ENCODE data around the gene PREX1. TPM values are rescaled to one million over a fixed set of nuclear protein-coding genes. Genes with fewer than 3 reads are reported as not detected.
A peak's percentile ranks its signal among the peaks of the same experiment; 100 is the strongest.

Gene PREX1
- total and polyA plus RNA-seq, 8 donors = 1.5 to 13.2 (median 6.3) TPM

DNA sequence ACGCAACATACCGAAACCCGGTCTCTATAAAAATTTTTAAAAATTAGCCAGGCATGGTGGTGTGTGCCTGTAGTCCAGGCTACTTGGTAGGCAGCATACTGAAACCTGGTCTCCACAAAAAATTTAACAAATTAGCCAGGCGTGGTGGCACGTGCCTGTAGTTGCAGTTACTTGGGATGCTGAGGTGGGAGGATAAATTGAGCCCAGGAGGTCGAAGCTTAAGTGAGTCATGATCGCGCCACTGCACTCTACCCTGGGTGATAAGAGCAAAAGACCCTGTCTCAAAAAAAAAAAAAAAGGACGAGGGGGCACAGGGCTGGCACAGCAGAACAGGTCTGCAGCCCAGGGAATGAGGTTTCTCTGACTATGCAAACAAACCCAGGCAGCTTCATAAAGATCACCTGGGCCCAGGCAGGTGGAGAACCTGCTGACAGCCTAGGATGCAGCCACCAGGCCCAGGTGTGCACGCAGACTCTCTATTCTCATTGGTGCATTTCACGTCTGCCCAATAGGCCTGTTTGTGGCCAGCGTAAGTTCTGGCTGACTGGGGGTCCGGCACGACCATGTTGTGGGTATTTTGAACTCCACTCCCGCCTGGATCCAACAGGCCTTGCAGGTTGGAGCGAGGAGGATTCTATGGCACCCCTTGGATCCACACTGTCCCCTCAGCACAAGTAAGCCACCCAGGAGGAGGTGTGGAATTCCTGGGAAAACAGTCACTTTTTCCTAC, 204.5 kb downstream of the PREX1 start:
- Histone ChIP-seq H3K9me3 (no peaks in the 10 kb centered on the region), H3K27ac (no peak overlapping the region), H3K27me3 (no peaks in the 10 kb centered on the region), H3K4me1 (peaks cover 0 to 7% (median 0%) of the 10 kb centered on the region in 3 donors), H3K4me3 (no peak overlapping the region), H3K36me3 (no peaks in the 10 kb centered on the region)
- DNase-seq (peak in 1 of 6 donors; percentile 43), FAIRE-seq (no peak), ATAC-seq (no peak)
- TF ChIP-seq, protein P1, sequence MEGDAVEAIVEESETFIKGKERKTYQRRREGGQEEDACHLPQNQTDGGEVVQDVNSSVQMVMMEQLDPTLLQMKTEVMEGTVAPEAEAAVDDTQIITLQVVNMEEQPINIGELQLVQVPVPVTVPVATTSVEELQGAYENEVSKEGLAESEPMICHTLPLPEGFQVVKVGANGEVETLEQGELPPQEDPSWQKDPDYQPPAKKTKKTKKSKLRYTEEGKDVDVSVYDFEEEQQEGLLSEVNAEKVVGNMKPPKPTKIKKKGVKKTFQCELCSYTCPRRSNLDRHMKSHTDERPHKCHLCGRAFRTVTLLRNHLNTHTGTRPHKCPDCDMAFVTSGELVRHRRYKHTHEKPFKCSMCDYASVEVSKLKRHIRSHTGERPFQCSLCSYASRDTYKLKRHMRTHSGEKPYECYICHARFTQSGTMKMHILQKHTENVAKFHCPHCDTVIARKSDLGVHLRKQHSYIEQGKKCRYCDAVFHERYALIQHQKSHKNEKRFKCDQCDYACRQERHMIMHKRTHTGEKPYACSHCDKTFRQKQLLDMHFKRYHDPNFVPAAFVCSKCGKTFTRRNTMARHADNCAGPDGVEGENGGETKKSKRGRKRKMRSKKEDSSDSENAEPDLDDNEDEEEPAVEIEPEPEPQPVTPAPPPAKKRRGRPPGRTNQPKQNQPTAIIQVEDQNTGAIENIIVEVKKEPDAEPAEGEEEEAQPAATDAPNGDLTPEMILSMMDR (IDR thresholded peaks at IDR 0.05) = no peak
- WGBS, 2 donors = 73 to 88% methylated on average over 16 of the region's 16 CpGs
- intact Hi-C loops (cut with DNase I) = loop anchor here (2.0 to 10.0 kb wide), 3 partner anchors 946 to 959 kb away; no protein-coding TSS in a partner anchor

DNA sequence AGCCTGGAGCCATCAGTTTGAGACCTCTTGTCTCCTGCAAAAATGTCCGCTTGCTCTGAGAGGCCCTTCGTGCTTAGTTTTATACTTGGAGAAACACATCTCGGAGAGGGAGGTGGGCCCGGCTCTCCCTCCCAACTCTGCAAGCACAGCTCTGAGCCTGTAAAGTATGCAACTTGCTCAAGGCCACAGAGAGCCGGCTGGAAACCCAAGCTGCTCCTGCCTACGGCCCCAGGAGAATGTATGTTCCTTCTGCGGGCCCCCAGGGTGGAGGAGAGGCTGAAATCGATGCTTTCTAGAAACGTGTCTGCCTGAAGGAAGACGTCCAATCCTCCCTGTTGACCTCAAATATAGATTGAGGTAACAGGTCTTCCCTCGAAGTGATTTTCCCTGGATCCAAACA, 205.4 kb downstream of the PREX1 start:
- H3K27me3 ChIP-seq = no peaks in the 10 kb centered on the region
- intact Hi-C loops (cut with DNase I) = loop anchor here (2.0 to 10.0 kb wide), 3 partner anchors 945 to 958 kb away; no protein-coding TSS in a partner anchor
- ATAC-seq = no peak
- peak in 2 of 6 donors; percentile 20 to 44 for DNase-seq
- no peak overlapping the region for H3K27ac ChIP-seq
- WGBS, 2 donors = 31 to 37% methylated on average over 11 of the region's 11 CpGs
- TF ChIP-seq, protein P1 (IDR thresholded peaks at IDR 0.05) = no peak
- H3K4me3 ChIP-seq = no peak overlapping the region
- H3K36me3 ChIP-seq = no peaks in the 10 kb centered on the region
- no peaks in the 10 kb centered on the region for H3K9me3 ChIP-seq
- peaks cover 0 to 7% (median 0%) of the 10 kb centered on the region in 3 donors for H3K4me1 ChIP-seq
- no peak for FAIRE-seq

DNA sequence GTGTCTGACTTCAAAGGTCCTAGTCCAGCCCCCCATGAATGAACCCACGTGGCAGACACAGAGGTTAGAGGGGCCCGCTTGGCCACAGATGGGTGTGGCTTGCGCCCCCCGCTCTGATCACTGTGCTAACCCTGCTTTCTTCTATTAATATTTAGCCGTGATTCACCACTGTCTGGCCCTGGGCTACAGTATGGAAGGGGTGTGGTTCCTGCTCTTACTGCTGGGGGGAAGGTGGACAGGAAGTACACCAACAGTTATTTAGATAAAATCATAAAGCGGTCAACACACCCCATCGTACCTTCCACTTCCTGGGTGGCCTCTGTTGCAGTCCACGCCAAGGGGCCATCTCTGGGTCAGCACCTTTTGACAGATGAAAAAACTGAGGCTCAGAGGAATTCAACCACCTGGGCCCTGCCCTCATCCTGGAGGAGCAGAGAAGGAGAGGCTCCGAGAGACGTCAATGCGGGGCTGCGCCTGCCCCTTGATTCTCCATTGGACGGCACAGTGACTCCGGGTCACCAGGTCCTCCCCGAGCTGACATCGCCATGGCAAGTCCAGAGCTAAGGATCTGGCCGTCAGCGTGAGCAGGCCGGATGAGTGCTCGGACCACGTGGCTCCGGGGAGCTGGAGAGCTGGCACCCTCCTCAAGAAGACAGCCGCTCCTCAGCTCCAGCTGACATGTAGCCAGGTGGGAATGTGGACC, 206.3 kb downstream of the PREX1 start:
- WGBS, 2 donors = 42 to 47% methylated on average over 23 of the region's 23 CpGs
- TF ChIP-seq, protein P1 (IDR thresholded peaks at IDR 0.05) = no peak
- Histone ChIP-seq H3K4me3 (no peak overlapping the region), H3K9me3 (no peaks in the 10 kb centered on the region), H3K4me1 (peaks cover 0 to 7% (median 0%) of the 10 kb centered on the region in 3 donors), H3K27me3 (no peaks in the 10 kb centered on the region), H3K36me3 (no peaks in the 10 kb centered on the region), H3K27ac (no peak overlapping the region)
- intact Hi-C loops (cut with DNase I) = loop anchor here (2.0 to 10.0 kb wide), 3 partner anchors 944 to 957 kb away; no protein-coding TSS in a partner anchor
- peak in 2 of 4 donors; percentile 7 to 9 for ATAC-seq
- DNase-seq = peak in 2 of 6 donors; percentile 19 to 45
- FAIRE-seq = no peak

DNA sequence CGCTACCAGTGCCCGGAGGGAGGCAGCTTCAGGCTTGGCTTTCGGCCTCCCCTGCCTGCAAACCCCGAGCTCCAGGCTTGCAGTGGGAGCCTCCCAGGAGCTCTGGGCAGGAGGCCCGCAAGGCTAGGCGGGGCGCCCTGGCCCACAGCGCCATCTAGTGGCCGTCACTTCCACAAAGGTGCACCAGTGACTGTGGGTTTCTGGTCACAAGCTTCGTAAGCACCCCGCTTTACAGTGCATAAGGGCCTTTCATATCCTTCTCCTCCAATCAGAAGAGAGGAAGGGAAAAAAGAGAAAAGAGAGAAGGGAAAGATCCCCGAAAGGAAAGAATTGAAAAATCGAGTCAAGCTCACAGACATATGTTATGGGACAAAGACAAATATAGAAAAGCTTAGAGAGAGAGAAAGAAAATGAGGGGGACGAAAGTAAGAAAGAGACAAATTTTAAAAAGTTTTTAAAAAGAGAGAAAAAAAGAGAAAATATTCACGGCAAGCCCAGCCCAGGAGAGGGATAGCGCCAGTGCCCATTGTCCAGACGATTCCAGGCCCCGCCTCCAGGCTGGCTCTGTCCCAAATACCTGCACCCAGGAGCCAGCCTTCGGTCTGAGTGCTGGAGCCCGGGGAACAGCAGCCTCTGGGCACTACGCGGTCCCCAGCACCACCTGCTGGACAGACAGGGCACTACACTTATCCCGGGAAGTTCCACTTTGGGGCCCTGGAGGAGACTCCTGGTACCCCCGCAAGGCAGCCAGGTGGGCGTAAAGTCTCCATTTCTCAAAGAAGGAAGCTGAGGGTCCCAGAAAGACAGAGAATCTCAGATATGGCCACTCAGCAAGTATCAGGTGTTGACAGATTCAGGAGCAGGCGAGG, 207.1 kb downstream of the PREX1 start:
- H3K36me3 ChIP-seq = no peaks in the 10 kb centered on the region
- no peaks in the 10 kb centered on the region for H3K9me3 ChIP-seq
- WGBS, 2 donors = 7 to 8% methylated on average over 26 of the region's 26 CpGs
- no peaks in the 10 kb centered on the region for H3K27me3 ChIP-seq
- no peak overlapping the region for H3K27ac ChIP-seq
- ATAC-seq (peak; percentile 93 to 97 (median 96)), DNase-seq (peak; percentile 83 to 95 (median 92)), FAIRE-seq (no peak)
- H3K4me1 ChIP-seq = peaks cover 0 to 7% (median 0%) of the 10 kb centered on the region in 3 donors
- H3K4me3 ChIP-seq = peak overlapping the region in 2 of 4 donors; percentile 15 to 21
- intact Hi-C loops (cut with DNase I) = loop anchor here (5.0 to 10.0 kb wide), 2 partner anchors 943 to 946 kb away; no protein-coding TSS in a partner anchor
- TF ChIP-seq, protein P1 (IDR thresholded peaks at IDR 0.05) = peak; percentile 73 to 87 (median 86)
